GOT3 (cell line): ENCODE results near the gene POTEB2.
"Not testable (repeated sequence)": the region's sequence is repeated elsewhere in the genome, so short reads cannot be mapped to it uniquely, and the experiment has no call there.

ENCODE experiments used
- DNase-seq: peaks from one replicate; lab custom pipeline; 2025; ENCODE audit warnings: mixed read lengths; lab: John Stamatoyannopoulos, UW

Gene POTEB2

DNA sequence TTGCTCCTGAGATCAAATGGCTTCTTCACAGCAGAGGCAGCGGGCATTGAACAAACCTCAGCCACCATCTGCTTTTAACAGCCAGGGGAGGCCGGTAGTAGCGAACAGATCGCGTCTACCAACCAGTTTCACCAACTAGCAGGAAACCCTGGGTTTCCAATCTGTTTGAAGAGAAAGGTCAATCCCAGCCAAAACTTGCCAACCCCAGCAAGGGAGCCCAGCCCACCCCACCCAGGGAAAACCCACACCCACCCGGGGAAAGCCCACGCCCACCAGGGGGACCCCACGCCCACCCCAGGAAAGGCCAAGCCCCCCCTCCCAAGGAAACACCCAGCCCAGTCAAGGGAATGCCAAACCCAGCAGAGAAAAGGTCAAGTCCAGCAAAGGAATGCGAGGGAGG is at the start of gene POTEB2:
Gene POTEB2, minus strand, starts transcription at position 101 of the 400 bp plus-strand sequence. Its CDS starts 33 bp downstream, at position 68.
- not testable (repeated sequence) for DNase-seq

GRCh38 chr15:20879916-20880315 is 13.8 kb upstream of the POTEB2 start:
- DNase-seq = not testable (repeated sequence)

DNA sequence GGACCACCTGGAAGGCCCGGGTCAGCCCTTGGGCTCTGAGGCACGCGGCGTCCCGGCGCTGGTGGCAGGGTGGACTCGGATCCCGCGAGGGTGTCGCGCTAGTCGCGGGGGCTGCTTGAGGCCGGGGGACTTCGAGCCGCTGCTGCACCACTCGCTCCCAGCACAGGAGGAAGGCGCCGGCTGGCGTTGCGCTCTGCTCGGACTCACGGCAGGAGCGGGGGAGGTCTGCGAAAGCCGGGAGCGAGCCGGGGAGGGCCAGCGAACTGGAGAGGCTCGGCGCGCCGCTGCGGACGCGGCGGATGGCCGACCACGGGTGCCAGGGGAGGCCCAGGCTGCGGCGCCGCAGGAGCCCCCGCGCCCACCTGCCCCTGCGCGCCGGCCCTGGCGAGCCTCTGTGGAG is 12.3 kb upstream of the POTEB2 start:
- not testable (repeated sequence) for DNase-seq

DNA sequence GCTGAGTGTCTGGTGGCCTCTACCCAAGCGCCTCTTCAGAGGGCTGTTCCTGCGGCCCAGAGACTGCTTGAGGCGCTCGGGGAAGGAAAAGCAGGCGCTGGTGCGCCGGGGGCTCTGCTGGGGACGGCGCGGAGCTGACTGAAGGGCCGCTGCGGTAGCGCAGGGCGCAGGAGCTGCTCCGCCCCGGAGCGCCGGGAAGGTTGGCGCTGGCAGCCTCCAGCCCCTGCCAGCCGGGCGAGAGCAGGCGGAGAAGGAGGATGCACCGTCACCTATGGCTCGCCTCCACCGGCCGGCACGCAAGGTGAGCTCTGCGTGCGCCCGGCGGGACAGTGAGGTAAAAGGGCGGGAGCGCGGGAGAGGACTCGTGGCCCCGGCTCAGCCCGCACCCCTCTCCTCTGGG is 11.7 kb upstream of the POTEB2 start:
- not testable (repeated sequence) for DNase-seq
